Measurements from ENCODE around the gene FBXL19.

Gene FBXL19

GRCh38 chr16:30953111-30953510 lies 29.7 kb downstream of the FBXL19 start:
- H3K9me3 ChIP-seq (ENCODE audit: severe bottlenecking) = no peaks in the 10 kb centered on the region
- no peaks in the 10 kb centered on the region for H3K36me3 ChIP-seq
- no peak overlapping the region for H3K27ac ChIP-seq
- no peak for DNase-seq
- TF ChIP-seq CTCF (IDR thresholded peaks at IDR 0.05; ENCODE audit: low read depth, low read length) = no peak
- no peaks in the 10 kb centered on the region for H3K27me3 ChIP-seq (ENCODE audit: insufficient read depth, low read depth, severe bottlenecking)
- no peak overlapping the region for H3K4me3 ChIP-seq (ENCODE audit: low read depth, low read length)

- no peaks in the 10 kb centered on the region for H3K27me3 ChIP-seq (ENCODE audit: insufficient read depth, low read depth, severe bottlenecking)
- H3K27ac ChIP-seq = no peak overlapping the region
- H3K36me3 ChIP-seq = peaks cover under 1% of the 10 kb centered on the region
- DNase-seq = peak; percentile 88
- TF ChIP-seq CTCF (IDR thresholded peaks at IDR 0.05; ENCODE audit: low read depth, low read length) = peak; percentile 97
- H3K4me3 ChIP-seq (ENCODE audit: low read depth, low read length) = no peak overlapping the region
- H3K9me3 ChIP-seq (ENCODE audit: severe bottlenecking) = no peaks in the 10 kb centered on the region
Measured at GRCh38 chr16:30953511-30954124, 30.2 kb downstream of the FBXL19 start.

GRCh38 chr16:30954993-30955392 lies 31.6 kb downstream of the FBXL19 start:
- H3K36me3 ChIP-seq = peaks cover 14% of the 10 kb centered on the region
- no peaks in the 10 kb centered on the region for H3K9me3 ChIP-seq (ENCODE audit: severe bottlenecking)
- no peak for DNase-seq
- H3K27me3 ChIP-seq (ENCODE audit: insufficient read depth, low read depth, severe bottlenecking) = no peaks in the 10 kb centered on the region
- no peak overlapping the region for H3K27ac ChIP-seq
- no peak overlapping the region for H3K4me3 ChIP-seq (ENCODE audit: low read depth, low read length)
- no peak for TF ChIP-seq CTCF (IDR thresholded peaks at IDR 0.05; ENCODE audit: low read depth, low read length)

- DNase-seq = peak; percentile 86
- peak overlapping the region; percentile 94 for H3K4me3 ChIP-seq (ENCODE audit: low read depth, low read length)
- H3K27me3 ChIP-seq (ENCODE audit: insufficient read depth, low read depth, severe bottlenecking) = no peaks in the 10 kb centered on the region
- H3K27ac ChIP-seq = peak overlapping the region; percentile 100
- TF ChIP-seq CTCF (IDR thresholded peaks at IDR 0.05; ENCODE audit: low read depth, low read length) = peak; percentile 41
- H3K36me3 ChIP-seq = peaks cover 31% of the 10 kb centered on the region
- no peaks in the 10 kb centered on the region for H3K9me3 ChIP-seq (ENCODE audit: severe bottlenecking)
Measured at GRCh38 chr16:30956601-30957455, 33.5 kb downstream of the FBXL19 start.

GRCh38 chr16:30957456-30958174 lies 34.2 kb downstream of the FBXL19 start, which contains the start of gene SETD1A:
Gene SETD1A, plus strand, starts transcription at chr16:30957754. Its CDS starts 978 bp downstream, at chr16:30958732.
- peak; percentile 96 for DNase-seq
- H3K36me3 ChIP-seq = peaks cover 39% of the 10 kb centered on the region
- TF ChIP-seq CTCF (IDR thresholded peaks at IDR 0.05; ENCODE audit: low read depth, low read length) = no peak
- H3K9me3 ChIP-seq (ENCODE audit: severe bottlenecking) = no peaks in the 10 kb centered on the region
- H3K27ac ChIP-seq = peak within 1 kb of the TSS; percentile 100
- H3K4me3 ChIP-seq (ENCODE audit: low read depth, low read length) = peak within 1 kb of the TSS; percentile 94
- H3K27me3 ChIP-seq (ENCODE audit: insufficient read depth, low read depth, severe bottlenecking) = no peaks in the 10 kb centered on the region

Measured in WERI-Rb-1 (cell line).